Psoas muscle (tissue), 8 donors: ENCODE measurements around the gene PTPRM. TPM values are rescaled to one million over a fixed set of nuclear protein-coding genes. Genes with fewer than 3 reads are reported as not detected.
A peak's percentile ranks its signal among the peaks of the same experiment; 100 is the strongest.

Experiments used
- ATAC-seq, 4 donors: fragments of 200-7000 bp; cut with Tn5 transposase; one replicate each; pipeline ENCODE4 v1.9.1; 2020; ENCODE audit warnings: moderate library complexity in 3 of 4, mild to moderate bottlenecking in 2 of 4
- DNase-seq, 2 donors: peaks; one replicate each; pipeline ENCODE4 v3.0.0-alpha.2; 2020
- H3K27ac ChIP-seq: fragments of 200-600 bp; one replicate; pipeline ENCODE4 v1.8.0; 2022
- H3K27me3 ChIP-seq, 3 donors: fragments of 200-600 bp in 1 of 3; one replicate each; pipeline versions ENCODE4 v1.6.1 to v1.8.0; 2013 to 2022; ENCODE audit warnings: low read length in 2 of 3, mild to moderate bottlenecking in 2 of 3, moderate library complexity in 1 of 3; ENCODE audit not compliant: insufficient read depth in 3 of 3
- H3K36me3 ChIP-seq, 2 donors: fragments of 200-600 bp in 1 of 2; one replicate each; pipeline versions ENCODE4 v1.6.1 to v1.8.0; 2013 to 2022; ENCODE audit warnings: low read depth in 1 of 2, mild to moderate bottlenecking in 1 of 2, moderate library complexity in 1 of 2; ENCODE audit not compliant: insufficient read depth in 1 of 2
- H3K4me1 ChIP-seq: fragments of 200-600 bp; one replicate; pipeline ENCODE4 v1.8.0; 2022
- H3K4me3 ChIP-seq: fragments of 200-600 bp; one replicate; pipeline ENCODE4 v1.8.0; 2022; ENCODE audit warnings: mild to moderate bottlenecking
- H3K9me3 ChIP-seq: fragments of 200-600 bp; one replicate; pipeline ENCODE4 v1.8.0; 2022
- WGBS, 3 donors: extraction: QIAGEN DNeasy Blood & Tissue Kit; methylation state at CpG; one replicate each; pipeline versions ENCODE4 v1.1.6 to v1.1.7; 2013; 5-methylcytosine and 5-hydroxymethylcytosine counted together
- intact Hi-C, 2 donors: fragments of 100-400 bp; cut with DNase I; formaldehyde crosslinking; loops; one replicate each; pipeline versions ENCODE4 v1.11.0 to v1.14.2; 2022
- polyA plus RNA-seq, 3 donors: library from polyadenylated mRNA; stranded (reverse); fragments of 200-250 nt; gene quantifications; one replicate each; pipeline ENCODE4 v1.2.3, GENCODE V29; 2013
- total RNA-seq, 4 donors: library from RNA; stranded (reverse); fragmentation: NEBNext Ultra II Directional in 2 of 4; extraction: Animal tissue kit (Norgen Biotek cat#: 25700) in 2 of 4; gene quantifications; one replicate each; pipeline versions ENCODE4 v1.2.1 to v1.2.4, GENCODE V29; 2021 to 2023
- TF ChIP-seq, protein P1 (sequence below): fragments of 200-600 bp; IDR thresholded peaks from one replicate; pipeline ENCODE4 v1.8.0; 2022; ENCODE audit warnings: antibody characterized with exemption
- donor health status: healthy with polysubstance abuse.
- donor health status: DM: no; HTN: no; CAD: no; lungs with moderate emphysema.
- donor health status: Bipolar disorder and iron deficiency.
- donor health status: healthy.
- donor health status: DM: yes; HTN: yes; CAD: no.
- donor health status: DM: no; HTN: no; CAD: no.
- donor health status: DM: no; HTN: no; CAD: no.
- donor health status: DM: yes; HTN: yes; CAD: no.

Gene PTPRM
- total and polyA plus RNA-seq, 7 donors: 27.4 to 78.9 (median 39.0) TPM

DNA sequence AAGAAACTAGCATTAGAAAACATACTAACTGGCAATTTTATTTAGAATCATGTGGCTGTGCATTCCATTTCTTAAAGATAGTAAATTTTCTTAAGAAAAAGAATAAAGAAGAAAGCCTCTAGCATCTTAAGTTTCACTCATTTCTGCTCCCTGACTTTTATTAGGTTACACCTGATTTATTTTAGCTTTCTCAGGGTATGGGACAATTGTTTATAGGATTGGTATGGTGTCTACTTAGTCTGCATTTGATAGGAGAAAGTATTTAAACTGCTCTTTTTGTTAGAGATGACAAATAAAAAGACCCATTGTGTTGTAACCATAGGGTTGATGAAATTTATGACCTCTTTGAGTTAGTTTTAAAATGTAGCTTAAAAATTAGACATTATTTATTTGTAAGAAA is 115.2 kb downstream of the PTPRM start:
- Histone ChIP-seq H3K27ac (no peak overlapping the region), H3K9me3 (no peaks in the 10 kb centered on the region), H3K4me3 (no peak overlapping the region), H3K4me1 (peaks cover 60% of the 10 kb centered on the region), H3K27me3 (no peaks in the 10 kb centered on the region), H3K36me3 (no peaks in the 10 kb centered on the region)
- DNase-seq (no peak), ATAC-seq (no peak)
- TF ChIP-seq, protein P1, sequence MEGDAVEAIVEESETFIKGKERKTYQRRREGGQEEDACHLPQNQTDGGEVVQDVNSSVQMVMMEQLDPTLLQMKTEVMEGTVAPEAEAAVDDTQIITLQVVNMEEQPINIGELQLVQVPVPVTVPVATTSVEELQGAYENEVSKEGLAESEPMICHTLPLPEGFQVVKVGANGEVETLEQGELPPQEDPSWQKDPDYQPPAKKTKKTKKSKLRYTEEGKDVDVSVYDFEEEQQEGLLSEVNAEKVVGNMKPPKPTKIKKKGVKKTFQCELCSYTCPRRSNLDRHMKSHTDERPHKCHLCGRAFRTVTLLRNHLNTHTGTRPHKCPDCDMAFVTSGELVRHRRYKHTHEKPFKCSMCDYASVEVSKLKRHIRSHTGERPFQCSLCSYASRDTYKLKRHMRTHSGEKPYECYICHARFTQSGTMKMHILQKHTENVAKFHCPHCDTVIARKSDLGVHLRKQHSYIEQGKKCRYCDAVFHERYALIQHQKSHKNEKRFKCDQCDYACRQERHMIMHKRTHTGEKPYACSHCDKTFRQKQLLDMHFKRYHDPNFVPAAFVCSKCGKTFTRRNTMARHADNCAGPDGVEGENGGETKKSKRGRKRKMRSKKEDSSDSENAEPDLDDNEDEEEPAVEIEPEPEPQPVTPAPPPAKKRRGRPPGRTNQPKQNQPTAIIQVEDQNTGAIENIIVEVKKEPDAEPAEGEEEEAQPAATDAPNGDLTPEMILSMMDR: no peak
- intact Hi-C loops: no loop called here

DNA sequence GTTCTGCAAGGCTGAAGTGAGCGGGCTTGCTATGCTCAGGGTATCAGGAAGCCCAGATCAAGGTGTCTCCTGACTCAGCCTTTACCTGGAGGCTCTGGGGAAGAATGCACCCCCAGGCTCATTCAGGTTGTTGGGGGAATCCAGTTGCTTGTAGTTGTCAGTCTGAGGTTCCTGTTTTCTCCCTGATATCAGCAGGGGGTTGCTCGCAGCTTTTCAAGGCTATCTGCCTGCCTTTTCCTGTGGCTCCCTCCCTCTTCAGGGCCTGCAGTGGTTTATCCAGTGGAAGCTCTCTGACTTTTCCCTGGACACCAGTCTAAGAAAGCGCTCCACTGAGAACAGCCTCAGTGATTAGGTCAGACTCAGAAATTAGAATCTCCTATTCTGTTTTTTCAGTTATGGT is 116.6 kb downstream of the PTPRM start:
- H3K27me3 ChIP-seq: no peaks in the 10 kb centered on the region
- ATAC-seq (peak; percentile 15 to 74 (median 66)), DNase-seq (no peak)
- no peaks in the 10 kb centered on the region for H3K9me3 ChIP-seq
- intact Hi-C loops: no loop called here
- H3K4me3 ChIP-seq: no peak overlapping the region
- 67 to 78% (median 78%) methylated on average over 3 of the region's 3 CpGs for WGBS, 3 donors
- H3K4me1 ChIP-seq: peaks cover 51% of the 10 kb centered on the region
- no peaks in the 10 kb centered on the region for H3K36me3 ChIP-seq
- TF ChIP-seq, protein P1: no peak
- H3K27ac ChIP-seq: peak overlapping the region; percentile 36

DNA sequence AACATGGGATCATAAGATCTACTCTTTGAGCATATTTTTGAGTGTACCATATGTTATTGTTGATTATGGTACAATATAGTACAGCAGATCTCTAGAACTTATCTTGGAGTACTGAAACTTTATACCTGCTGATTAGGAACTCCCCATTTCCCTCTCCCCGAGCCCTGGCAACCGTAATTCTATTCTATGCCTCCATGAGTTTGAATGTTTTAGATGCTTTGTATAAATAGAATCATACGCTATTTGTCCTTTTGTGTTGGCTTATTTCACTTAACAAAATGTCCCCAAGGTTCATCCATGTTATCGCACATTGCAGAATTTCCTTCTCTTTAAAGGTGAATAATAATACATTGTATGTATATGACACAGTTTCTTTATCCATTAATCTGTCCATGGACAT is 117.2 kb downstream of the PTPRM start:
- intact Hi-C loops: no loop called here
- Histone ChIP-seq H3K4me3 (no peak overlapping the region), H3K27ac (no peak overlapping the region), H3K27me3 (no peaks in the 10 kb centered on the region), H3K36me3 (no peaks in the 10 kb centered on the region), H3K4me1 (peaks cover 46% of the 10 kb centered on the region), H3K9me3 (no peaks in the 10 kb centered on the region)
- DNase-seq (no peak), ATAC-seq (no peak)
- TF ChIP-seq, protein P1: no peak
- 41 to 44% (median 43%) methylated on average over 4 of the region's 4 CpGs for WGBS, 3 donors

DNA sequence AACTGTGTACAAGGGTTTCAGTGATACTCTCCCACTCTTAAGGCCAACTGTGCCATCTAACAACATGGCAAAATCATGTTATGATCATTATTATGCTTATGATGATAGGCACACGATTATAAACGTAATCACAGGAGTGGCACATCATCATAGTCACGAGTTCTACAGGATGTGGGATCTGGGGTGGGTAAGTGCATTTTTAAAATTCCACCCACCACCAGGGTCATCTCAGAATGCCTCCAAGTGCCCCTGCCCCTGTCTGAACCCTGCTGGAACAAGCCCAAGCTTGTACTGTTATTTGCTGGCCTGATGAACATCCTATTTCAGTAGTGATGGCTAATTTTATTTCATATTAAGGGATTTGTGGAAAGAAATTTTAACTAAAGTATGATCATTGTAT is 117.8 kb downstream of the PTPRM start:
- WGBS, 3 donors: 72 to 82% (median 72%) methylated on average over 3 of the region's 3 CpGs

DNA sequence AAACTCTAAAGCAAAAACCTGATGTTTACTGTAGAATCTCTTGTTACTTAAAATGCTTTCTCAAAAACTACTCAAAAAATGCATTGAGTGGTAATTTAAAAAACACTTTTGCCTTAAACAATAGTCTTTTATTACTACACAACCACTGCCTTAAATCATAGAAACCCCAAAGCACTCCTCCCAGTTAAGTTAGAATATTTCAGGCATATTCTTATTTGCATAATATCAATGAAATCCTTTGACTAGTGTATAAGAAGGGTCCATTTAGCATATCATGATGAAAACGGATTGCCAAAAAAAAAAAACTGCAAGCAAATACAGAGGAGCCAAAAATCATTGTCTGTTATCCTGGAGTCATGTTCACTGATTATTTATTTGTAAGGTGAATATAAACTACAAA is 119.2 kb downstream of the PTPRM start:
- no peak overlapping the region for H3K27ac ChIP-seq
- DNase-seq (no peak), ATAC-seq (no peak)
- 38 to 64% (median 53%) methylated on average over 1 of the region's 1 CpG for WGBS, 3 donors
- no peaks in the 10 kb centered on the region for H3K36me3 ChIP-seq
- no peaks in the 10 kb centered on the region for H3K27me3 ChIP-seq
- H3K4me3 ChIP-seq: no peak overlapping the region
- peaks cover 35% of the 10 kb centered on the region for H3K4me1 ChIP-seq
- intact Hi-C loops: no loop called here
- TF ChIP-seq, protein P1: no peak
- H3K9me3 ChIP-seq: no peaks in the 10 kb centered on the region

More for the DNA sequence above, 117.8 kb downstream of the PTPRM start:
- ATAC-seq: no peak
- intact Hi-C loops: no loop called here
- H3K27ac ChIP-seq: no peak overlapping the region
- TF ChIP-seq, protein P1: no peak
- no peaks in the 10 kb centered on the region for H3K27me3 ChIP-seq
- no peak overlapping the region for H3K4me3 ChIP-seq
- no peaks in the 10 kb centered on the region for H3K9me3 ChIP-seq
- peaks cover 45% of the 10 kb centered on the region for H3K4me1 ChIP-seq
- H3K36me3 ChIP-seq: no peaks in the 10 kb centered on the region
- DNase-seq: no peak
